ENCODE measurements around the gene ZC3HAV1.
"Not testable (repeated sequence)": the region's sequence is repeated elsewhere in the genome, so short reads cannot be mapped to it uniquely, and the experiment has no call there.

Gene ZC3HAV1

DNA sequence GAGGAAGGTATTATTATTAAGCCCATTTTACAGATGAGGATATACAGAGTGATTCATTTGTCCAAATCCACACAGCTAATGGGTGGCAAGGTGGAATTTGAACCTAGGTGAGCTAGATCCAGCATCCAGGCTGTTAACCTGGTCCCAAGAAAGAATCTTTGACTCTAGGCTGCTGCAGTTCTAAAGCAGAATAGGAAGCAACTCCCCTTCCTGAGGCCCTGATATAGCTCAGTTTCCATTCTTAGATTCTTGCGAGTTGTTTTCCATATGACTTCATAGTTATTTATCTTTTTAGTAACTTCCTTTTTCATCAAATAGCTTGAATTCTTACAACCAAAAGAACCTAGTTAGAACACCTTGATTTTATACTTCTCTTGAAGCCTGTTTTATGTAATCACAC, 49.6 kb downstream of the ZC3HAV1 start:
- peaks cover 23% of the 10 kb centered on the region for H4K20me1 ChIP-seq (ENCODE audit: insufficient read depth, low read length)
- H3K4me1 ChIP-seq (ENCODE audit: insufficient read depth, low read length) = no peaks in the 10 kb centered on the region
- H3K4me3 ChIP-seq (ENCODE audit: low read depth in 1 of 2, low read length in 2 of 2) = no peak overlapping the region
- no peak overlapping the region for H3K4me2 ChIP-seq (ENCODE audit: insufficient read depth, low read length)
- no peak overlapping the region for H3K27ac ChIP-seq (ENCODE audit: low read length)
- ATAC-seq (ENCODE audit: insufficient read depth, low read depth) (no peak), DNase-seq (no peak)
- H3K9ac ChIP-seq (ENCODE audit: low read depth, low read length) = no peak overlapping the region
- no peaks in the 10 kb centered on the region for H3K27me3 ChIP-seq (ENCODE audit: insufficient read depth, low read length, poor library complexity)
- peaks cover 53% of the 10 kb centered on the region for H3K79me2 ChIP-seq (ENCODE audit: insufficient read depth, low read length)
- H3K9me3 ChIP-seq (ENCODE audit: insufficient read depth, low read length, severe bottlenecking) = no peaks in the 10 kb centered on the region
- H2AFZ ChIP-seq (ENCODE audit: low read depth, low read length) = no peak overlapping the region
- peaks cover 93% of the 10 kb centered on the region for H3K36me3 ChIP-seq (ENCODE audit: insufficient read depth, low read length)
- TF ChIP-seq, protein P1, sequence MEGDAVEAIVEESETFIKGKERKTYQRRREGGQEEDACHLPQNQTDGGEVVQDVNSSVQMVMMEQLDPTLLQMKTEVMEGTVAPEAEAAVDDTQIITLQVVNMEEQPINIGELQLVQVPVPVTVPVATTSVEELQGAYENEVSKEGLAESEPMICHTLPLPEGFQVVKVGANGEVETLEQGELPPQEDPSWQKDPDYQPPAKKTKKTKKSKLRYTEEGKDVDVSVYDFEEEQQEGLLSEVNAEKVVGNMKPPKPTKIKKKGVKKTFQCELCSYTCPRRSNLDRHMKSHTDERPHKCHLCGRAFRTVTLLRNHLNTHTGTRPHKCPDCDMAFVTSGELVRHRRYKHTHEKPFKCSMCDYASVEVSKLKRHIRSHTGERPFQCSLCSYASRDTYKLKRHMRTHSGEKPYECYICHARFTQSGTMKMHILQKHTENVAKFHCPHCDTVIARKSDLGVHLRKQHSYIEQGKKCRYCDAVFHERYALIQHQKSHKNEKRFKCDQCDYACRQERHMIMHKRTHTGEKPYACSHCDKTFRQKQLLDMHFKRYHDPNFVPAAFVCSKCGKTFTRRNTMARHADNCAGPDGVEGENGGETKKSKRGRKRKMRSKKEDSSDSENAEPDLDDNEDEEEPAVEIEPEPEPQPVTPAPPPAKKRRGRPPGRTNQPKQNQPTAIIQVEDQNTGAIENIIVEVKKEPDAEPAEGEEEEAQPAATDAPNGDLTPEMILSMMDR (IDR thresholded peaks at IDR 0.05; ENCODE audit: borderline replicate concordance, extremely low read depth, low read length, poor library complexity, severe bottlenecking) = no peak

DNA sequence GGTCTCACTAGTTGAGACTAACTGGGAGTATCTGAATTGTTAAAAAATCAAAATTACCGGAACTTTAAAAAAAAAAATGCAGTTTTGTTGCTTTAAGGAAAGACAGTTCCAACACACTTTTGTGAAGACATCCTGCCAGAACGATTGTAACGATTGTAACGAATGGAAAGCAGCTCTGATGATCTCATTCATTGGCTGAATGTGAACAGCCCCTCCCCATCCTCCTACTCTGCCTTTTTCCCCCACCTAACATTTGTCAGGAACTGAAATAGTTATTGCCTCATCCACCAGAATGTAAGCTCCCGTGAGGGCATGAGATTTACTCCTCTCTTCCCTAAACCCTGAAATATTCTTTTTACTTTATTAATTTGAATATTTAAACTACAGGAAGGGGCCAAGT, 50.6 kb downstream of the ZC3HAV1 start:
- no peak overlapping the region for H3K9ac ChIP-seq (ENCODE audit: low read depth, low read length)
- no peak overlapping the region for H3K27ac ChIP-seq (ENCODE audit: low read length)
- H3K4me2 ChIP-seq (ENCODE audit: insufficient read depth, low read length) = no peak overlapping the region
- no peak overlapping the region for H2AFZ ChIP-seq (ENCODE audit: low read depth, low read length)
- no peak overlapping the region for H3K4me3 ChIP-seq (ENCODE audit: low read depth in 1 of 2, low read length in 2 of 2)
- ATAC-seq (ENCODE audit: insufficient read depth, low read depth) (no peak), DNase-seq (no peak)
- peaks cover 47% of the 10 kb centered on the region for H3K79me2 ChIP-seq (ENCODE audit: insufficient read depth, low read length)
- no peaks in the 10 kb centered on the region for H3K27me3 ChIP-seq (ENCODE audit: insufficient read depth, low read length, poor library complexity)
- no peaks in the 10 kb centered on the region for H3K4me1 ChIP-seq (ENCODE audit: insufficient read depth, low read length)
- no peaks in the 10 kb centered on the region for H3K9me3 ChIP-seq (ENCODE audit: insufficient read depth, low read length, severe bottlenecking)
- peaks cover 93% of the 10 kb centered on the region for H3K36me3 ChIP-seq (ENCODE audit: insufficient read depth, low read length)
- TF ChIP-seq, protein P1 (IDR thresholded peaks at IDR 0.05; ENCODE audit: borderline replicate concordance, extremely low read depth, low read length, poor library complexity, severe bottlenecking) = no peak
- no peak for TF ChIP-seq EZH2 (IDR thresholded peaks at IDR 0.05; ENCODE audit: borderline replicate concordance, low read depth, low read length, severe bottlenecking)
- peaks cover 22% of the 10 kb centered on the region for H4K20me1 ChIP-seq (ENCODE audit: insufficient read depth, low read length)

DNA sequence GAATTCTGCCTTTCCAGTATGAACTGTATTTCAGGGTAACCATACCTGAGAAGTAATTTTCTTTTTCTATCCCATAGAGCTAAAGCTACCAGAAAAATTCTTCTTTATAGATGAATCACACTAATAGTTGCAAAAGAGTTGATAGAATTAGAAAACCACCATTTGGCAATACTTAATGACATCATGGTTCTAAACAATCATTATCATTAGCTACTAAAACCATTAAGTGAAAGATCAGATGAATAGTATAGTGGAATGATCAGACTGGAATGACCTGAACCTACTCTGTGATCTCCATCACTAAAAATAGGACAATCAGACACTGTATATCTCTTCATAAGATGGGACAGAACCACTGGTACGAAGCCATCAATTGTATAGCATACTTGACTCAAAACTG, 53.8 kb downstream of the ZC3HAV1 start:
- H3K4me2 ChIP-seq (ENCODE audit: insufficient read depth, low read length) = no peak overlapping the region
- no peak overlapping the region for H3K27ac ChIP-seq (ENCODE audit: low read length)
- peaks cover 28% of the 10 kb centered on the region for H3K79me2 ChIP-seq (ENCODE audit: insufficient read depth, low read length)
- ATAC-seq (ENCODE audit: insufficient read depth, low read depth) (no peak), DNase-seq (no peak)
- no peak overlapping the region for H2AFZ ChIP-seq (ENCODE audit: low read depth, low read length)
- peaks cover 96% of the 10 kb centered on the region for H3K36me3 ChIP-seq (ENCODE audit: insufficient read depth, low read length)
- no peaks in the 10 kb centered on the region for H3K4me1 ChIP-seq (ENCODE audit: insufficient read depth, low read length)
- no peak overlapping the region for H3K4me3 ChIP-seq (ENCODE audit: low read depth in 1 of 2, low read length in 2 of 2)
- TF ChIP-seq, protein P1 (IDR thresholded peaks at IDR 0.05; ENCODE audit: borderline replicate concordance, extremely low read depth, low read length, poor library complexity, severe bottlenecking) = no peak
- TF ChIP-seq EZH2 (IDR thresholded peaks at IDR 0.05; ENCODE audit: borderline replicate concordance, low read depth, low read length, severe bottlenecking) = no peak
- no peaks in the 10 kb centered on the region for H3K9me3 ChIP-seq (ENCODE audit: insufficient read depth, low read length, severe bottlenecking)
- no peak overlapping the region for H3K9ac ChIP-seq (ENCODE audit: low read depth, low read length)
- peaks cover 18% of the 10 kb centered on the region for H4K20me1 ChIP-seq (ENCODE audit: insufficient read depth, low read length)
- H3K27me3 ChIP-seq (ENCODE audit: insufficient read depth, low read length, poor library complexity) = no peaks in the 10 kb centered on the region

DNA sequence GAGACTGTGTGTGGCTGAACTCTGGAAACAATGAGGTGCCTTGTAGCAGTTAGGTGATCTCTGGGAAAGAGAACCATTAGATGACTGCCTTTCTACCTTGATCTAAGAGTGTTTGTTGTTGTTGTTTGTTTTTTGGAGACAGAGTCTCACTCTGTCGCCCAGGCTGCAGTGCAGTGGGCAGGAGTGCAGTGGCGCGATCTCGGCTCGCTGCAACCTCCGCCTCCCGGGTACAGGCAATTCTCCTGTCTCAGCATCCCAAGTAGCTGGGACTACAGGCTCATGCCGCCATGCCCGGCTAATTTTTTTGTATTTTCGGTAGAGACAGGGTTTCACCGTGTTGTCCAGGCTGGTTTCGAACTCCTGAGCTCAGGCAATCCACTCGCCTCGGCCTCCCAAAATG, 54.9 kb downstream of the ZC3HAV1 start:
- not testable (repeated sequence) for H2AFZ ChIP-seq (ENCODE audit: low read depth, low read length); DNase-seq; H3K27me3 ChIP-seq (ENCODE audit: insufficient read depth, low read length, poor library complexity); ATAC-seq (ENCODE audit: insufficient read depth, low read depth); H3K9me3 ChIP-seq (ENCODE audit: insufficient read depth, low read length, severe bottlenecking); H3K4me2 ChIP-seq (ENCODE audit: insufficient read depth, low read length); H3K27ac ChIP-seq (ENCODE audit: low read length); H3K4me1 ChIP-seq (ENCODE audit: insufficient read depth, low read length); H3K9ac ChIP-seq (ENCODE audit: low read depth, low read length); H3K4me3 ChIP-seq (ENCODE audit: low read depth in 1 of 2, low read length in 2 of 2)
- peaks cover 96% of the 10 kb centered on the region for H3K36me3 ChIP-seq (ENCODE audit: insufficient read depth, low read length)
- H3K79me2 ChIP-seq (ENCODE audit: insufficient read depth, low read length) = peaks cover 22% of the 10 kb centered on the region
- peaks cover 17% of the 10 kb centered on the region for H4K20me1 ChIP-seq (ENCODE audit: insufficient read depth, low read length)
